A549 (cell line): ENCODE data around the gene PGM5. TPM values are rescaled to one million over a fixed set of nuclear protein-coding genes. Genes with fewer than 3 reads are reported as not detected.

Source experiments
- ATAC-seq, 2 experiments: fragments of 200-7000 bp in 1 of 2; fragments of >200 bp in 1 of 2; cut with Nextera tagmentation in 1 of 2; cut with Tn5 transposase in 1 of 2; 3 replicates each; pipeline versions ENCODE4 v1.8.0 to v1.9.1; 2018 to 2020; ENCODE audit warnings: mild to moderate bottlenecking in 1 of 2, moderate library complexity in 1 of 2
- CTCF ChIA-PET: fragments of 300-600 bp; sonication (Branson Sonifier 250); formaldehyde crosslinking; extraction: SDS; loops from one replicate; lab custom pipeline; 2021; ENCODE audit warnings: antibody characterized with exemption, inconsistent platforms; lab: Yijun Ruan, JAX
- POLR2A ChIA-PET: fragments of 350-600 bp; formaldehyde crosslinking; extraction: SDS; loops from one replicate; lab custom pipeline; 2021; ENCODE audit warnings: antibody characterized with exemption, inconsistent platforms; lab: Yijun Ruan, JAX
- DNase-seq, 2 experiments: peaks; one replicate each; pipeline versions ENCODE4 v3.0.0 to v3.0.0-alpha.2; 2011 to 2016; ENCODE audit warnings: low read depth in 1 of 2, low spot score in 1 of 2
- FAIRE-seq: peaks from 2 replicates; lab custom pipeline; 2011; peaks lifted over from hg19 to GRCh38; lab: Jason Lieb, UNC
- H3K27ac ChIP-seq, 2 experiments: fragments of >200 bp; sonication (Bioruptor Twin); formaldehyde crosslinking; 3 replicates each; pipeline ENCODE4 v1.5.1; 2016 to 2017
- H3K4me1 ChIP-seq: fragments of >200 bp; sonication (Bioruptor Twin); formaldehyde crosslinking; 3 replicates; pipeline ENCODE4 v1.6.1; 2016
- H3K4me2 ChIP-seq: fragments of >200 bp; sonication (Bioruptor Twin); formaldehyde crosslinking; 3 replicates; pipeline ENCODE4 v1.6.1; 2016
- H3K4me3 ChIP-seq: fragments of >200 bp; sonication (Bioruptor Twin); formaldehyde crosslinking; 3 replicates; pipeline ENCODE4 v1.5.1; 2016
- H3K9me3 ChIP-seq: fragments of >200 bp; sonication (Bioruptor Twin); formaldehyde crosslinking; 3 replicates; pipeline ENCODE4 v1.6.1; 2016
- BHLHE40 ChIP-seq: IDR thresholded peaks from 2 replicates; pipeline ENCODE4 v1.6.1; 2012; ENCODE audit warnings: low read depth, low read length, inconsistent platforms
- CBX2 ChIP-seq: fragments of 200-600 bp; sonication (generic); IDR thresholded peaks from 2 replicates; pipeline ENCODE4 v1.6.1; 2016; ENCODE audit warnings: low read depth, mild to moderate bottlenecking, borderline replicate concordance
- CHD2 ChIP-seq: fragments of 150-350 bp; IDR thresholded peaks from 2 replicates; pipeline ENCODE4 v1.6.1; 2014; ENCODE audit warnings: low read length; ENCODE audit not compliant: partially characterized antibody
- CHD4 ChIP-seq: fragments of 200-600 bp; sonication (generic); IDR thresholded peaks from 2 replicates; pipeline ENCODE4 v1.6.1; 2016; ENCODE audit warnings: antibody characterized with exemption, mild to moderate bottlenecking, borderline replicate concordance
- EHF ChIP-seq: fragments of 250-450 bp; sonication (Bioruptor Pico); IDR thresholded peaks from 2 replicates; pipeline ENCODE4 v1.5.0; 2020; ENCODE audit warnings: mild to moderate bottlenecking
- EHMT2 ChIP-seq: fragments of 200-600 bp; sonication (generic); IDR thresholded peaks from 2 replicates; pipeline ENCODE4 v1.6.1; 2016; ENCODE audit warnings: antibody characterized with exemption, low read depth, mild to moderate bottlenecking, moderate library complexity
- FOSB ChIP-seq: fragments of 250-450 bp; sonication (Bioruptor Pico); IDR thresholded peaks from 2 replicates; pipeline ENCODE4 v1.5.0; 2020; ENCODE audit warnings: mild to moderate bottlenecking, moderate library complexity
- FOXS1 ChIP-seq: fragments of 250-450 bp; sonication (Bioruptor Pico); IDR thresholded peaks from 2 replicates; pipeline ENCODE4 v1.5.0; 2020; ENCODE audit warnings: mild to moderate bottlenecking, moderate library complexity
- HDAC2 ChIP-seq: fragments of 200-600 bp; sonication (generic); IDR thresholded peaks from 2 replicates; pipeline ENCODE4 v1.6.1; 2016
- NPAS2 ChIP-seq: fragments of 250-450 bp; sonication (Bioruptor Pico); IDR thresholded peaks from 2 replicates; pipeline ENCODE4 v1.8.0; 2022; ENCODE audit warnings: mild to moderate bottlenecking, moderate library complexity, borderline replicate concordance
- RAD21 ChIP-seq, 2 experiments: fragments of >200 bp in 1 of 2; sonication (Bioruptor Twin) in 1 of 2; formaldehyde crosslinking in 1 of 2; IDR thresholded peaks in 1 of 2; conservative IDR thresholded peaks in 1 of 2; 2 replicates in 1 of 2; 3 replicates in 1 of 2; pipeline ENCODE4 v1.6.1; 2012 to 2018; ENCODE audit warnings: inconsistent platforms in 1 of 2
- RNF2 ChIP-seq: fragments of 200-600 bp; sonication (generic); IDR thresholded peaks from 2 replicates; pipeline ENCODE4 v1.6.1; 2016; ENCODE audit warnings: low read depth, mild to moderate bottlenecking, antibody characterized with exemption, moderate library complexity, borderline replicate concordance
- TFCP2L1 ChIP-seq: fragments of 250-450 bp; sonication (Bioruptor Pico); IDR thresholded peaks from 2 replicates; pipeline ENCODE4 v1.5.0; 2021; ENCODE audit warnings: mild to moderate bottlenecking
- ZC3H11A ChIP-seq: fragments of 450-650 bp; IDR thresholded peaks from 2 replicates; pipeline ENCODE4 v1.6.1; 2014; ENCODE audit warnings: antibody characterized with exemption, mild to moderate bottlenecking
- ZNF302 ChIP-seq: fragments of 250-450 bp; sonication (Bioruptor Pico); IDR thresholded peaks from 2 replicates; pipeline ENCODE4 v1.9.0; 2021; ENCODE audit warnings: inconsistent platforms, mild to moderate bottlenecking, moderate library complexity
- ZSCAN20 ChIP-seq: fragments of 250-450 bp; sonication (Bioruptor Pico); IDR thresholded peaks from 2 replicates; pipeline ENCODE4 v1.8.0; 2022; ENCODE audit warnings: mild to moderate bottlenecking, moderate library complexity
- WGBS: methylation state at CpG from one replicate; pipeline ENCODE4 v1.1.6; 2017; ENCODE audit errors: missing lambda C conversion rate; 5-methylcytosine and 5-hydroxymethylcytosine counted together
- polyA plus RNA-seq, 4 experiments: library from polyadenylated mRNA; depleted of rRNA in 3 of 4; stranded (reverse); fragments of >200 nt; fragmentation: RNase III in 1 of 4; extraction: RNeasy Plus Mini Kit Qiagen cat#74134 plus additional on column Dnase treatment in 1 of 4; gene quantifications; 2 replicates in 3 of 4; 3 replicates in 1 of 4; pipeline ENCODE4 v1.2.3, GENCODE V29; 2011 to 2017
- TF ChIP-seq, protein P1 (sequence below): fragments of >200 bp; sonication (Bioruptor Twin); formaldehyde crosslinking; IDR thresholded peaks from 3 replicates; pipeline ENCODE4 v1.5.1; 2016
- TF ChIP-seq, protein P2 (sequence below): IDR thresholded peaks from 2 replicates; pipeline ENCODE4 v1.6.1; 2012; ENCODE audit warnings: low read depth, borderline replicate concordance
- TF ChIP-seq, protein P3 (sequence below): IDR thresholded peaks from 2 replicates; pipeline ENCODE4 v1.6.1; 2012

Gene PGM5
- polyA plus RNA-seq, 2 of the 4 experiments (the other 2 are of a cell fraction), result 0.18 TPM; not detected in 1

GRCh38 chr9:68574150-68574549 is 217.7 kb downstream of the PGM5 start:
- Histone ChIP-seq H3K4me1 (no peaks in the 10 kb centered on the region), H3K4me3 (no peak overlapping the region), H3K9me3 (no peaks in the 10 kb centered on the region), H3K27ac (no peak overlapping the region)
- WGBS, result 1% methylated on average over 3 of the region's 3 CpGs
- FAIRE-seq (no peak), DNase-seq (no peak), ATAC-seq (0 out of 6 replicates have a peak, but pooled peaks of 1 of the 2 experiments have one; percentile 29)
- CTCF ChIA-PET, result interaction anchor here (1.3 to 2.6 kb wide), 4 partner anchors 9 to 426 kb away, joined by 6 to 18 read pairs (median 8); no protein-coding TSS in a partner anchor
- POLR2A ChIA-PET, result no interaction called here
- TF ChIP-seq RNF2 (no peak), CHD2 (no peak), RAD21 (conservative IDR thresholded peaks at IDR 0.05 in 1 of 2, IDR thresholded peaks at IDR 0.05 in 1 of 2) (0 out of 5 replicates have a peak, but pooled peaks of 1 of the 2 experiments have one; percentile 21), BHLHE40 (no peak), ZSCAN20 (no peak), EHMT2 (no peak)
- TF ChIP-seq, protein P1, sequence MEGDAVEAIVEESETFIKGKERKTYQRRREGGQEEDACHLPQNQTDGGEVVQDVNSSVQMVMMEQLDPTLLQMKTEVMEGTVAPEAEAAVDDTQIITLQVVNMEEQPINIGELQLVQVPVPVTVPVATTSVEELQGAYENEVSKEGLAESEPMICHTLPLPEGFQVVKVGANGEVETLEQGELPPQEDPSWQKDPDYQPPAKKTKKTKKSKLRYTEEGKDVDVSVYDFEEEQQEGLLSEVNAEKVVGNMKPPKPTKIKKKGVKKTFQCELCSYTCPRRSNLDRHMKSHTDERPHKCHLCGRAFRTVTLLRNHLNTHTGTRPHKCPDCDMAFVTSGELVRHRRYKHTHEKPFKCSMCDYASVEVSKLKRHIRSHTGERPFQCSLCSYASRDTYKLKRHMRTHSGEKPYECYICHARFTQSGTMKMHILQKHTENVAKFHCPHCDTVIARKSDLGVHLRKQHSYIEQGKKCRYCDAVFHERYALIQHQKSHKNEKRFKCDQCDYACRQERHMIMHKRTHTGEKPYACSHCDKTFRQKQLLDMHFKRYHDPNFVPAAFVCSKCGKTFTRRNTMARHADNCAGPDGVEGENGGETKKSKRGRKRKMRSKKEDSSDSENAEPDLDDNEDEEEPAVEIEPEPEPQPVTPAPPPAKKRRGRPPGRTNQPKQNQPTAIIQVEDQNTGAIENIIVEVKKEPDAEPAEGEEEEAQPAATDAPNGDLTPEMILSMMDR, result peak; percentile 18; the same call in 1 of the 3 replicates
- TF ChIP-seq, protein P2, sequence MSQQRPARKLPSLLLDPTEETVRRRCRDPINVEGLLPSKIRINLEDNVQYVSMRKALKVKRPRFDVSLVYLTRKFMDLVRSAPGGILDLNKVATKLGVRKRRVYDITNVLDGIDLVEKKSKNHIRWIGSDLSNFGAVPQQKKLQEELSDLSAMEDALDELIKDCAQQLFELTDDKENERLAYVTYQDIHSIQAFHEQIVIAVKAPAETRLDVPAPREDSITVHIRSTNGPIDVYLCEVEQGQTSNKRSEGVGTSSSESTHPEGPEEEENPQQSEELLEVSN, result no peak
- TF ChIP-seq, protein P3, sequence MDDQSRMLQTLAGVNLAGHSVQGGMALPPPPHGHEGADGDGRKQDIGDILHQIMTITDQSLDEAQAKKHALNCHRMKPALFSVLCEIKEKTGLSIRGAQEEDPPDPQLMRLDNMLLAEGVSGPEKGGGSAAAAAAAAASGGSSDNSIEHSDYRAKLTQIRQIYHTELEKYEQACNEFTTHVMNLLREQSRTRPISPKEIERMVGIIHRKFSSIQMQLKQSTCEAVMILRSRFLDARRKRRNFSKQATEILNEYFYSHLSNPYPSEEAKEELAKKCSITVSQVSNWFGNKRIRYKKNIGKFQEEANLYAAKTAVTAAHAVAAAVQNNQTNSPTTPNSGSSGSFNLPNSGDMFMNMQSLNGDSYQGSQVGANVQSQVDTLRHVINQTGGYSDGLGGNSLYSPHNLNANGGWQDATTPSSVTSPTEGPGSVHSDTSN, result no peak
- TF ChIP-seq, all 56 proteins: peak for 2
- H3K4me2 ChIP-seq, result no peak overlapping the region

DNA sequence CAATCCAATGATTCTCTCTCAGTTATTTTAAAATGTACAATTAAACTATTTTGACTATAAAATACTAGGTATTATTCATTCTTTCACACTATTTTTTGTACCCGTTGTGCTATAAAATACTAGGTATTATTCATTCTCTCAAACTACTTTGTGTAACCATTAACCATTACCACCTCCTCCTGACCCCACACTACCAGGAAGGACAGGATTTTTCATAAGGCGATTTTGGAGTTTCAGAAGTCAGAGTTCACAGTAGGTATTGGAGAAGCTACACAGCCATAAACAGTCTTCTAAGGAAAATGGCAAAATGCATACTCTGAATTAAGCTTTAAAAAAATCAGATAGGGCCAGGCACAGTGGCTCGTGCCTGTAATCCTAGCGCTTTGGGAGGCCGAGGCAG is 219.4 kb downstream of the PGM5 start:
- FAIRE-seq, result no peak
- TF ChIP-seq ZC3H11A (no peak), ZNF302 (no peak), CHD2 (no peak), FOXS1 (CRISPR knock-in tag) (no peak), CBX2 (no peak), NPAS2 (CRISPR knock-in tag) (no peak), FOSB (no peak), ZSCAN20 (no peak), HDAC2 (no peak), EHF (CRISPR knock-in tag) (no peak), TFCP2L1 (CRISPR knock-in tag) (no peak), CHD4 (no peak), RNF2 (no peak)
- TF ChIP-seq, all 56 proteins: peak for 0

More for the DNA sequence above, 219.4 kb downstream of the PGM5 start:
- Histone ChIP-seq H3K4me2 (no peak overlapping the region), H3K9me3 (no peaks in the 10 kb centered on the region), H3K27ac (no peak overlapping the region), H3K4me3 (no peak overlapping the region), H3K4me1 (no peaks in the 10 kb centered on the region)
- POLR2A ChIA-PET, result no interaction called here
- 8% methylated on average over 5 of the region's 5 CpGs for WGBS
- CTCF ChIA-PET, result interaction anchor here (0.5 to 1.2 kb wide), 2 partner anchors 8 to 1684 kb away, joined by 4 to 5 read pairs; no protein-coding TSS in a partner anchor
- DNase-seq, result no peak
- no peak for ATAC-seq
